Measurements from ENCODE around the gene RNU6-8.

RNU6-8 gene

GRCh38 chr14:32203928-32204357 lies 874 bp upstream of the RNU6-8 start:
- no peaks in the 10 kb centered on the region for H3K36me3 ChIP-seq
- H3K4me1 ChIP-seq = peaks cover 5% of the 10 kb centered on the region; the same call in 1 of the 2 replicates
- peak overlapping the region; percentile 67 for H3K4me3 ChIP-seq (ENCODE audit: low read depth, low read length)
- no peaks in the 10 kb centered on the region for H3K9me3 ChIP-seq
- no peak for TF ChIP-seq CTCF (IDR thresholded peaks at IDR 0.05; ENCODE audit: low read depth, low read length)
- no peak for DNase-seq
- H3K27me3 ChIP-seq = no peaks in the 10 kb centered on the region

GRCh38 chr14:32202491-32202997 lies 525 bp downstream of the RNU6-8 start:
- H3K4me1 ChIP-seq = peaks cover 2% of the 10 kb centered on the region; the same call in 1 of the 2 replicates
- no peaks in the 10 kb centered on the region for H3K27me3 ChIP-seq
- no peaks in the 10 kb centered on the region for H3K36me3 ChIP-seq
- TF ChIP-seq CTCF (IDR thresholded peaks at IDR 0.05; ENCODE audit: low read depth, low read length) = no peak
- peak overlapping the region; percentile 67 for H3K4me3 ChIP-seq (ENCODE audit: low read depth, low read length)
- H3K9me3 ChIP-seq = no peaks in the 10 kb centered on the region
- DNase-seq = no peak

DNA sequence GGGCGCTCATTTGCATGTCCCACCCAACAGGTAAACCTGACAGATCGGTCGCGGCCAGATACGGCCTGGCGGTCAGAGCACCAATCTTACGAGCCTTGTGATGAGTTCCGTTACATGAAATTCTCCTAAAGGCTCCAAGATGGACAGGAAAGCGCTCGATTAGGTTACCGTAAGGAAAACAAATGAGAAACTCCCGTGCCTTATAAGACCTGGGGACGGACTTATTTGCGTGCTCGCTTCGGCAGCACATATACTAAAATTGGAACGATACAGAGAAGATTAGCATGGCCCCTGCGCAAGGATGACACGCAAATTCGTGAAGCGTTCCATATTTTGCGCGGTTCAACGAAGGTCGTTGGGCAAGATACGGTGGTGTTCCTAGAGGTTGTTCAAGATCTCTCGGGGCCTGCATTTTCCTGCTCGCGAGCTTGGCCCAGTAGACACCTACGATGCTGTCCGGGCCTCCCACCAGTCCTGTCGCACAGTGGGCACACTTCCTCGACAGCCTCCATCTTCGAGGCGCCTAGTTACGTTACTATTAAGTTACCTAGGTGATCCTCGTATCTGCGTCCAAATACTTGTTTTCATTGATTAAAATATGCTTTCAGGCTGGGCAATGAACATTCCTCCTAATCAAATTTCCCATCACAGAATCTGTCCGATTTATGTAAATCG lies 1.1 kb downstream of the RNU6-8 start, which contains the start of gene RNU6-7:
RNU6-7 (plus strand) TSS at position 230 of the 675 bp plus-strand sequence.
- H3K36me3 ChIP-seq = no peaks in the 10 kb centered on the region
- peak within 1 kb of the TSS; percentile 67 for H3K4me3 ChIP-seq (ENCODE audit: low read depth, low read length)
- TF ChIP-seq CTCF (IDR thresholded peaks at IDR 0.05; ENCODE audit: low read depth, low read length) = no peak
- DNase-seq = peak; percentile 67
- no peaks in the 10 kb centered on the region for H3K27me3 ChIP-seq
- no peaks in the 10 kb centered on the region for H3K9me3 ChIP-seq
- no peaks in the 10 kb centered on the region for H3K4me1 ChIP-seq

- TF ChIP-seq CTCF (IDR thresholded peaks at IDR 0.05; ENCODE audit: low read depth, low read length) = no peak
Observed at GRCh38 chr14:32201193-32201815, 1.8 kb downstream of the RNU6-8 start.

GRCh38 chr14:32200368-32201192 lies 2.5 kb downstream of the RNU6-8 start:
- peak overlapping the region; percentile 67 for H3K4me3 ChIP-seq (ENCODE audit: low read depth, low read length)
- H3K36me3 ChIP-seq = no peaks in the 10 kb centered on the region
- no peaks in the 10 kb centered on the region for H3K4me1 ChIP-seq
- H3K9me3 ChIP-seq = no peaks in the 10 kb centered on the region
- no peak for DNase-seq
- TF ChIP-seq CTCF (IDR thresholded peaks at IDR 0.05; ENCODE audit: low read depth, low read length) = no peak
- no peaks in the 10 kb centered on the region for H3K27me3 ChIP-seq

More at GRCh38 chr14:32201193-32201815, 1.8 kb downstream of the RNU6-8 start:
- Histone ChIP-seq H3K4me1 (no peaks in the 10 kb centered on the region), H3K9me3 (no peaks in the 10 kb centered on the region), H3K27me3 (no peaks in the 10 kb centered on the region), H3K36me3 (no peaks in the 10 kb centered on the region), H3K4me3 (ENCODE audit: low read depth, low read length) (peak overlapping the region; percentile 67)
- DNase-seq = peak; percentile 92
